D721Med (cell line): Measurements from ENCODE around the gene GKN2.

Experiments
- DNase-seq: peaks from one replicate; pipeline ENCODE4 v3.0.0; 2011; ENCODE audit warnings: low spot score; ENCODE audit not compliant: insufficient read length
- FAIRE-seq: peaks from 2 replicates; lab custom pipeline; 2011; peaks lifted over from hg19 to GRCh38; lab: Jason Lieb, UNC
- CTCF ChIP-seq: IDR thresholded peaks from 2 replicates; pipeline ENCODE4 v1.5.1; 2012; ENCODE audit warnings: mild to moderate bottlenecking, control low read depth; ENCODE audit not compliant: insufficient read depth; ENCODE audit errors: missing control alignments

The GKN2 gene

GRCh38 chr2:68916226-68916625, 36.5 kb downstream of the GKN2 start:
- FAIRE-seq (no peak), DNase-seq (no peak)
- TF ChIP-seq CTCF: no peak

- DNase-seq (no peak), FAIRE-seq (no peak)
- no peak for TF ChIP-seq CTCF
Observed at GRCh38 chr2:68915393-68915792, 37.3 kb downstream of the GKN2 start.

- no peak for TF ChIP-seq CTCF
- no peak for FAIRE-seq
Observed at GRCh38 chr2:68913359-68913758, 39.3 kb downstream of the GKN2 start.

GRCh38 chr2:68912732-68913131, 40.0 kb downstream of the GKN2 start:
- TF ChIP-seq CTCF: no peak
- FAIRE-seq (no peak), DNase-seq (no peak)

More at GRCh38 chr2:68913359-68913758, 39.3 kb downstream of the GKN2 start:
- DNase-seq: no peak

GRCh38 chr2:68912111-68912510, 40.6 kb downstream of the GKN2 start:
- no peak for TF ChIP-seq CTCF
- no peak for FAIRE-seq
- DNase-seq: no peak

- DNase-seq: no peak
- no peak for TF ChIP-seq CTCF
- no peak for FAIRE-seq
Observed at GRCh38 chr2:68911709-68912108, 41.0 kb downstream of the GKN2 start.

GRCh38 chr2:68911246-68911645, 41.4 kb downstream of the GKN2 start:
- no peak for TF ChIP-seq CTCF
- FAIRE-seq: no peak
- no peak for DNase-seq
